Ectodermal cell (in vitro differentiated cells): ENCODE results near the gene MACC1.
"Not testable (repeated sequence)": the region's sequence is repeated elsewhere in the genome, so short reads cannot be mapped to it uniquely, and the experiment has no call there.

Experiments
- H3K27ac ChIP-seq: 2 replicates; pipeline ENCODE4 v1.7.0; 2013; ENCODE audit warnings: mild to moderate bottlenecking, low read depth, low read length; ENCODE audit not compliant: insufficient read depth, poor library complexity, severe bottlenecking
- H3K27me3 ChIP-seq: 2 replicates; pipeline ENCODE4 v1.7.0; 2013; ENCODE audit warnings: mild to moderate bottlenecking, low read length; ENCODE audit not compliant: insufficient read depth, control insufficient read depth, poor library complexity, severe bottlenecking
- H3K36me3 ChIP-seq: one replicate; pipeline ENCODE4 v1.7.0; 2013; ENCODE audit warnings: low read length; ENCODE audit not compliant: control insufficient read depth, insufficient read depth
- H3K4me1 ChIP-seq: one replicate; pipeline ENCODE4 v1.7.0; 2013; ENCODE audit warnings: low read length; ENCODE audit not compliant: control insufficient read depth, insufficient read depth
- H3K4me3 ChIP-seq: 2 replicates; pipeline ENCODE4 v1.7.0; 2013; ENCODE audit warnings: low read depth, low read length, control low read depth; ENCODE audit not compliant: insufficient read depth
- H3K9me3 ChIP-seq: 2 replicates; pipeline ENCODE4 v1.7.0; 2013; ENCODE audit warnings: mild to moderate bottlenecking, low read length, moderate library complexity; ENCODE audit not compliant: control insufficient read depth
- WGBS, 2 experiments: methylation state at CpG; one replicate each; pipeline ENCODE4 v1.1.7; 2013; ENCODE audit warnings: missing lambda C conversion rate in 2 of 2; 5-methylcytosine and 5-hydroxymethylcytosine counted together

MACC1 gene

DNA sequence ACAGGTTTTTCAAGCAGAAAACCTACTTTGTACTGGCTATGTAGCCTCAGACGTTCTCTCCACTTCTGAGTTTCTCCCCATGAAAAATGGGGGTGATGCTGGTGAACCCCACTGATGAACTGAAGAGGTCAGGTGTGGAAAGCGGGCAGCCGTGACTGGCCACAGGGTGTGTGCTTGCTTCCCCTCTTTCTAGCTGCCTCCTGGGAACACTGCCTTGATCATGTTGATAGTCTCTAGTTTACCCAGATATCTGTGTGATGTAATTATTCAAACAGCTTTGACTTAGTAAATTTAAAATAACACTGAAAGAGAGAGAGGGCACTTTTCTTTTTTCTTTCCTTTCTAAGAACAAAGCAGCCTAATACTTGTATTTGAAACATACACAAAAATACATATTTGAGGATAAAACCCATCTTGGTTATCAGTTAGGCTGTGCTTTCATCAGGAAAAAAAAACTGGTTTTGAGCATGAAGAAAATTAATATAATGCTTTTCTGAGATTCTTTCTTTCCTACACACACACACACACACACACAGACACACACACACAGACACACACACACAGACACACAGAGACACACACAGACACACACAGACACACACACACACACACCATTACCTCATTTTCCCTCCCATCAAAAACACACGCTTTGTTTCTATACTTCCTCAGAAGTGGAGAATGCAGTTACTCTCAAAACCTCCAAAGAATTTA, 76.7 kb downstream of the MACC1 start:
- no peaks in the 10 kb centered on the region for H3K27me3 ChIP-seq
- H3K4me1 ChIP-seq, result peaks cover 3% of the 10 kb centered on the region
- no peaks in the 10 kb centered on the region for H3K36me3 ChIP-seq
- H3K9me3 ChIP-seq, result no peaks in the 10 kb centered on the region
- no peak overlapping the region for H3K27ac ChIP-seq
- no peak overlapping the region for H3K4me3 ChIP-seq
- WGBS, 2 experiments, result 90 to 91% methylated on average over 4 of the region's 4 CpGs

DNA sequence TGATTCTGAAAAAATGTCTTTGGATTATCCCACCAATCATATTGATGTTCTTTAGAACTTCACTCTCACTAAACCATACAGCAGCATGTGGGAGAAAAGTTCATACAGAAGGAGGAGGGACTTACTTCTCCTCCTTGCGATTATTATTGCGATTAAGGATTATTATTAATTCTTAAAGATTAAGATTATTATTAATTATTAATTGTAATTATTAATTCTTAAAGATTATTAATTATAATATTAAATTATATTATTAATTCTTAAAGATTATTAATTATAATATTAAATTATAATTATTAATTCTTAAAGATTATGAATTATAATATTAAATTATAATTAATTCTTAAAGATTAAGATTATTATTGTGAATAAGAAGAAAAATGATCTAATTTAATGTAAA, 80.5 kb downstream of the MACC1 start:
- Histone ChIP-seq H3K27me3 (no peaks in the 10 kb centered on the region), H3K4me1 (no peaks in the 10 kb centered on the region), H3K4me3 (no peak overlapping the region), H3K36me3 (no peaks in the 10 kb centered on the region), H3K27ac (no peak overlapping the region), H3K9me3 (no peaks in the 10 kb centered on the region)
- WGBS, 2 experiments, result no CpG with 5 or more reads among the region's 2 CpGs

DNA sequence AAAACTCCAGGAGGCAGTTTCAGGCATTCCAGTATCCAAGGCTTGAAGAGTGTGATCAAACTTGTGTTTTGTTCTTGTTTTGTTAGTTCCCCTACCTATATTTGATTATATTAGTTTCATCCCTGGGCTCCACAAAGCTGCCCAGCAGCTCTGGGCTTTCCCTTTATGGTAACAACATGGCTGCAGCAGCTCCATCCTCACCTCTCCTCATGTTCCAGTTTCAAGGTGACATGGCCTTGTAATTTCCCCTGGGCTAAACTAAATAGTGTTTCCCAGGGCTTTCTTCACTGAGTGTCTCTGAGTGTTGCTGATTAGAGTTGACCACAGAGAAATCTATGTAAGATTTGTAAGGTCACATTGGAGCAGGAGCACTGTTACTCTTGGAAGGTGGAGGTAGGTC, 83.4 kb downstream of the MACC1 start:
- peaks cover 6% of the 10 kb centered on the region for H3K4me1 ChIP-seq
- no peaks in the 10 kb centered on the region for H3K27me3 ChIP-seq
- H3K4me3 ChIP-seq, result no peak overlapping the region
- H3K27ac ChIP-seq, result no peak overlapping the region
- no peaks in the 10 kb centered on the region for H3K36me3 ChIP-seq
- no peaks in the 10 kb centered on the region for H3K9me3 ChIP-seq

DNA sequence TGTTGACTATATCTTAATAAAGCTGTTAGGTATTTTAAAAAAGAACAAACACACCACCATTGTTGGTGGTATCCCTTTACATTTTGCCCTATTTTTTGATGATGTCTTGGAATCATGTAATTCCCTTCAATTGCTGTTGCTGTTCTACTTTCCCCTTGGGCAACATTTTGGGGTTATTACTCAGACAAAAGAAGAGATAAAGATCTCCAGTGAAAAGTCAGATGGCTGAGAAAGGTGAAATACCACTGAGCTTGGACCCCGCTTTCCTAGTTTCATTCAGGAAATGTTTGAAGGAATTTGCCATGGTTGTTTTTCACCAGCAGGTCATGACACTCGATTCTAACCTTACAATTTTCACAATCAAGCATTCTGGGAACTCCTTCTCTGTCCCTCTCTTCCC, 84.6 kb downstream of the MACC1 start:
- no peaks in the 10 kb centered on the region for H3K36me3 ChIP-seq
- peaks cover 6% of the 10 kb centered on the region for H3K4me1 ChIP-seq
- H3K27ac ChIP-seq, result no peak overlapping the region
- H3K9me3 ChIP-seq, result no peaks in the 10 kb centered on the region
- WGBS, 2 experiments, result 92 to 94% methylated on average over 2 of the region's 2 CpGs
- H3K4me3 ChIP-seq, result no peak overlapping the region
- no peaks in the 10 kb centered on the region for H3K27me3 ChIP-seq

DNA sequence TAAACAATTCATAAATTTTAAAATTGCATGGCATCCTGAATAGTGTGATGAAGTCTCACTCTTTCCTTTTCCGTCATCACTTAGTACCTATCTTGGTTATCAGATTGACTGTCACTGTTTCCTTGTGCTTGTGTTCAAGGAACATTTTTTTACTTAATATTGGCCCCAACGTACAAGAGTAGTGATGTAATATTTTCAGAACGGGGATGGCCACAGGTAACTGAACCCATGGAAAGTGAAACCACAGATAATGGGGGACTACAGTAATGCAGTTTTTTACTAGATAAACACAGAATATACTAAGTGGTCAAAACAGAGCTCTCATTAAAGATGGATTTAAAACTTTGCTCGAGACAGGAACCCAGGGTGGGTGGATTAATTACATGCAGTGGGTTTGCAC, 85.4 kb downstream of the MACC1 start:
- Histone ChIP-seq H3K27ac (no peak overlapping the region), H3K4me3 (no peak overlapping the region)
- 90 to 100% methylated on average over 4 of the region's 4 CpGs for WGBS, 2 experiments

DNA sequence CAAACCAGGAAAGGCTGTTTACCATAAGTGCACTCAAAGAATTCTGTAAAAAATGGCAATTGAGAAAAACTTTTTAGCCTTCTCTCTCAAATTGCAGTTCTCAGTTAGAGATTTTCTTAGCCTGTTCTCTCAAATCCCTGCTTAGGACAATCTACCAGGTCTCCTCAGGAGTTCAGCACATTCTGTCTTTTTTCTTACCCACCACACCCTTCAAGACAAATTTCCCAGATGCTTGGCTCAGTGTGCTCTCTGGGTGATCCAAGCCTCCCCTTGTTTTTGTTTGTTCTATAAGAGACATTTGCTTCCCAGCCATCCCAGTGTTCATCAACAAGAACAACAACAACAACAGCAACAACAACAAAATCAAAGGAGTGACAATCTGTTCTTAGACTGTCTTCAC, 87.3 kb downstream of the MACC1 start:
- no peak overlapping the region for H3K27ac ChIP-seq
- H3K9me3 ChIP-seq, result no peaks in the 10 kb centered on the region
- H3K36me3 ChIP-seq, result no peaks in the 10 kb centered on the region
- H3K4me3 ChIP-seq, result no peak overlapping the region
- H3K4me1 ChIP-seq, result peaks cover 9% of the 10 kb centered on the region
- no peaks in the 10 kb centered on the region for H3K27me3 ChIP-seq

More for the DNA sequence above, 85.4 kb downstream of the MACC1 start:
- Histone ChIP-seq H3K36me3 (no peaks in the 10 kb centered on the region), H3K4me1 (peaks cover 6% of the 10 kb centered on the region), H3K9me3 (no peaks in the 10 kb centered on the region), H3K27me3 (no peaks in the 10 kb centered on the region)

DNA sequence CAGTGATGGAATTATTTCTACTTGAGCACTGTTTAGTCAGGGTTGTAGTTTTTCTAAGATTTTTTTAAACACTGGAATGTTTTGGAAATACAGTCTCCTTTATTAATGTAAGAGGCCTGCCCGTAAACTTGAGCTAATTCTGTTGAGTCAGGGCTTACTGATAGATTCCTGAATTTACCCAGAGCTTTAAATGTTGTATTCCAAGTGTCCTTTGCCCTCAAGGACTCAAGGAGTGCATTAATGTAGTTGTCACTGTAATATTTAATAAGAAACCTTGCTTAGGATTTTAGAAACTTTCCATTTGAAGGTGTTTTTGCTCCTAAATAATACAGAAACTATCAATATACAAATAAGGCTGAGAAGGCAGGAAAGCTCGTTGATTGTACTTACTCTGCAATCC, 89.2 kb downstream of the MACC1 start:
- Histone ChIP-seq H3K36me3 (no peaks in the 10 kb centered on the region), H3K27ac (no peak overlapping the region), H3K4me3 (no peak overlapping the region), H3K27me3 (no peaks in the 10 kb centered on the region), H3K9me3 (no peaks in the 10 kb centered on the region), H3K4me1 (peaks cover 9% of the 10 kb centered on the region)
- WGBS, 2 experiments, result 84 to 90% methylated on average over 2 of the region's 2 CpGs

DNA sequence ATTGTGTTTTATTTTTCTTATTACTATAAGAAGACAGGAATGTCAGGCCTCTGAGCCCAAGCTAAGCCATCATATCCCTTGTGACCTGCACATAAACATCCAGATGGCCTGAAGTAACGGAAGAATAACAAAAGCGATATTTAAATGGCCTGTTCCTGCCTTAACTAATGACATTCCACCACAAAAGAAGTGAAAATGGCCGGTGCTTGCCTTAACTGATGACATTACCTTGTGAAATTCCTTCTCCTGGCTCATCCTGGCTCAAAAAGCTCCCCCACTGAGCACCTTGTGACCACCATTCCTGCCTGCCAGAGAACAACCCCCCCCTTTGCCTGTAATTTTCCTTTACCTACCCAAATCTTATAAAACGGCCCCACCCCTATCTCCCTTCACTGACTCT, 91.1 kb downstream of the MACC1 start:
- not testable (repeated sequence) for H3K4me3 ChIP-seq, H3K4me1 ChIP-seq, H3K27me3 ChIP-seq, H3K27ac ChIP-seq, H3K9me3 ChIP-seq, H3K36me3 ChIP-seq
- WGBS, 2 experiments, result 21 to 22% methylated on average over 4 of the region's 4 CpGs

DNA sequence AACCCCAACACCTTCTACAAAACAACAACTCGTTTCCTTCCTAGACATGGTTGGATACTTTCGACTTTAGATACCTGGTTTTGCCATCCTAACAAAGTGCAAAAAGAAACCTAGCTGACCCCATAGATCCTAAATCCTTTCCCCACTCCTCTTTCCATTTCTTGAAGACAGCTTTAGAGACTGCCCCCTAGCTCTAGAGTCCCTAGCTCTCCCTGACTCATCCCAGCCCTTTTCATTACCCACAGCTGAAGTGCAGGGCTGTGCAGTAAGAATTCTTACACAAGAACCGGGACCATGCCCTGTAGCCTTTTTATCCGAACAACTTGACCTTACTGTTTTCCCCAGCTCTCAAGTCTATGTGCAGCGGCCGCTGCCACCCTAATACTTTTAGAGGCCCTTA, 93.1 kb downstream of the MACC1 start:
- H3K27me3 ChIP-seq, H3K27ac ChIP-seq, H3K9me3 ChIP-seq, H3K4me1 ChIP-seq, H3K36me3 ChIP-seq, H3K4me3 ChIP-seq: not testable (repeated sequence)
- WGBS, 2 experiments, result 28 to 34% methylated on average over 6 of the region's 6 CpGs

DNA sequence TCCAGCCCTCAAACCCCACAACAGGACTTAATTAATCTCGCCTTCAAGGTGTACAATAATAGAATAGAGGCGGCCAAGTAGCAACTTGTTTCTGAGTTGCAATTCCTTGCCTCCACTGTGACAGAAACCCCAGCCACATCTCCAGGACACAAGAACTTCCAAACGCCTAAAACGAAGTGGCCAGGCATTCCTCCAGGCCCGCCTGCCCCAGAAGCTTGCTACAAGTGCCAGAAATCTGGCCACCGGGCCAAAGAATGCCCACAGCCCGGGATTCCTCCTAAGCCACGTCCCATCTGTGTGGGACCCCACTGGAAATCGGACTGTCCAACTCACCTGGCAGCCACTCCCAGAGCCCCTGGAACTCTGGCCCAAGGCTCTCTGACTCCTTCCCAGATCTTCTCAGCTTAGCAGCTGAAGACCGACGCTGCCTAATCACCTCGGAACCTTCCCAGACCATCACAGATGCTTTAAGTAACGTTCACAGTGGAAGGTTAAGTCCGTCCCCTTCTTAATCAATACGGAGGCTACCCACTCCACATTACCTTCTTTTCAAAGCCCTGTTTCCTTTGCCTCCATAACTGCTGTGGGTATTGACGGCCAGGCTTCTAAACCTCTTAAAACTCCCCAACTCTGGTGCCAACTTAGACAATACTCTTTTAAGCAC, 94.4 kb downstream of the MACC1 start:
- not testable (repeated sequence) for H3K4me3 ChIP-seq, H3K27ac ChIP-seq, H3K9me3 ChIP-seq, H3K4me1 ChIP-seq, H3K36me3 ChIP-seq, H3K27me3 ChIP-seq
- WGBS, 2 experiments, result 30 to 42% methylated on average over 16 of the region's 16 CpGs
